ENCODE results near the gene ZNF473.

ZNF473 gene

GRCh38 chr19:50047671-50048070, 21.9 kb downstream of the ZNF473 start:
- TF ChIP-seq, protein P1, sequence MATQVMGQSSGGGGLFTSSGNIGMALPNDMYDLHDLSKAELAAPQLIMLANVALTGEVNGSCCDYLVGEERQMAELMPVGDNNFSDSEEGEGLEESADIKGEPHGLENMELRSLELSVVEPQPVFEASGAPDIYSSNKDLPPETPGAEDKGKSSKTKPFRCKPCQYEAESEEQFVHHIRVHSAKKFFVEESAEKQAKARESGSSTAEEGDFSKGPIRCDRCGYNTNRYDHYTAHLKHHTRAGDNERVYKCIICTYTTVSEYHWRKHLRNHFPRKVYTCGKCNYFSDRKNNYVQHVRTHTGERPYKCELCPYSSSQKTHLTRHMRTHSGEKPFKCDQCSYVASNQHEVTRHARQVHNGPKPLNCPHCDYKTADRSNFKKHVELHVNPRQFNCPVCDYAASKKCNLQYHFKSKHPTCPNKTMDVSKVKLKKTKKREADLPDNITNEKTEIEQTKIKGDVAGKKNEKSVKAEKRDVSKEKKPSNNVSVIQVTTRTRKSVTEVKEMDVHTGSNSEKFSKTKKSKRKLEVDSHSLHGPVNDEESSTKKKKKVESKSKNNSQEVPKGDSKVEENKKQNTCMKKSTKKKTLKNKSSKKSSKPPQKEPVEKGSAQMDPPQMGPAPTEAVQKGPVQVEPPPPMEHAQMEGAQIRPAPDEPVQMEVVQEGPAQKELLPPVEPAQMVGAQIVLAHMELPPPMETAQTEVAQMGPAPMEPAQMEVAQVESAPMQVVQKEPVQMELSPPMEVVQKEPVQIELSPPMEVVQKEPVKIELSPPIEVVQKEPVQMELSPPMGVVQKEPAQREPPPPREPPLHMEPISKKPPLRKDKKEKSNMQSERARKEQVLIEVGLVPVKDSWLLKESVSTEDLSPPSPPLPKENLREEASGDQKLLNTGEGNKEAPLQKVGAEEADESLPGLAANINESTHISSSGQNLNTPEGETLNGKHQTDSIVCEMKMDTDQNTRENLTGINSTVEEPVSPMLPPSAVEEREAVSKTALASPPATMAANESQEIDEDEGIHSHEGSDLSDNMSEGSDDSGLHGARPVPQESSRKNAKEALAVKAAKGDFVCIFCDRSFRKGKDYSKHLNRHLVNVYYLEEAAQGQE (IDR thresholded peaks at IDR 0.05; ENCODE audit: insufficient read depth in 1 of 2, low read depth in 2 of 2, low read length in 2 of 2): no peak
- TF ChIP-seq POLR2AphosphoS5 (IDR thresholded peaks at IDR 0.05; ENCODE audit: low read depth, low read length): no peak
- no peak for TF ChIP-seq FOXP2 (optimal IDR thresholded peaks at IDR 0.05; ENCODE audit: borderline replicate concordance, extremely low read depth, extremely low read length, insufficient read depth)
- TF ChIP-seq SIN3A (IDR thresholded peaks at IDR 0.05; ENCODE audit: borderline replicate concordance, insufficient read depth, low read length): no peak
- no peak for TF ChIP-seq TAF1 (IDR thresholded peaks at IDR 0.05; ENCODE audit: borderline replicate concordance, insufficient read depth, low read length)

DNA sequence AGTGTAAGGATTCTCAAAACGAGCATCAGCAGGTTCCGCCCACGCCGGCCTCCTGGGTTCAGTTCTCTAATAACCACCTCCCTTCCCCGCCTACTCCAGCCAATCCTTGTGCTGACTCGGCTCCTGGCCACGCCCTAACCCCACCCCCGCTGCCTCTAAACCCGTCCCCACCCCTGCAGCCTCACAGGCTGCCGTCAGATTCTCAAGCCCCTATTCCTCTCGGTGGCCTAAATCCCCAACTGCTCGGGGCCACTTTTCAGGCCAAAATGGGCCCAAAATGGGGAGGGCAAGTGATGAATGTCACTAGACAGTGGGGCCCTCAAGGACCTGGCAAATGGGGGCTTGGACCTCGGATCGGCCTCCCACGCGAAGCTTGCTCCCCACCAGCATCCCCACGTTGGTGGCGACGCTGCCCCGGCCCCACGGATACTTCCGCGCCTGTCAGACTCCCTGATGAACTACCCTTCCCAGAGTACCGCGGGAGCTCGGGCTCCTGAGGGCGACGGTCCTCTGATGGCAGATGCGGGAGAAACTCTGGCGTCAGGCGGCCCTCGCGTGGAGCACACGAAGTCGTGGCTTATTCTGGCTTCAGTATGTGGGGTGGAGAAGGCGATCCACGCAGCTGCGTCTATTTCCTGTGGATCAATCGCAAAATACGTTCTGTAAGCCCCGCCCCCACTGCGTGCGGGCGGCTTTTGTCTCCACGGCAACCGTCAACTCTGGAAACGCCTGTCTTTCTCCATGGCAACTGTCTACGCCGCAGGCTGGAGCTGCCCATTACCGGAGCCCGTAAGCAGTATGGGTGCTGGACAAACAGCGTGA, 24.8 kb downstream of the ZNF473 start:
- TF ChIP-seq POLR2AphosphoS5 (IDR thresholded peaks at IDR 0.05; ENCODE audit: low read depth, low read length) (no peak), TAF1 (IDR thresholded peaks at IDR 0.05; ENCODE audit: borderline replicate concordance, insufficient read depth, low read length) (no peak), SIN3A (IDR thresholded peaks at IDR 0.05; ENCODE audit: borderline replicate concordance, insufficient read depth, low read length) (no peak), FOXP2 (optimal IDR thresholded peaks at IDR 0.05; ENCODE audit: borderline replicate concordance, extremely low read depth, extremely low read length, insufficient read depth) (no peak)
- TF ChIP-seq, protein P1 (IDR thresholded peaks at IDR 0.05; ENCODE audit: insufficient read depth in 1 of 2, low read depth in 2 of 2, low read length in 2 of 2): no peak

GRCh38 chr19:50051964-50052363, 26.2 kb downstream of the ZNF473 start:
- no peak for TF ChIP-seq SIN3A (IDR thresholded peaks at IDR 0.05; ENCODE audit: borderline replicate concordance, insufficient read depth, low read length)
- TF ChIP-seq POLR2AphosphoS5 (IDR thresholded peaks at IDR 0.05; ENCODE audit: low read depth, low read length): no peak
- TF ChIP-seq FOXP2 (optimal IDR thresholded peaks at IDR 0.05; ENCODE audit: borderline replicate concordance, extremely low read depth, extremely low read length, insufficient read depth): no peak
- no peak for TF ChIP-seq TAF1 (IDR thresholded peaks at IDR 0.05; ENCODE audit: borderline replicate concordance, insufficient read depth, low read length)
- TF ChIP-seq, protein P1 (IDR thresholded peaks at IDR 0.05; ENCODE audit: insufficient read depth in 1 of 2, low read depth in 2 of 2, low read length in 2 of 2): no peak

GRCh38 chr19:50053119-50053518, 27.3 kb downstream of the ZNF473 start:
- TF ChIP-seq POLR2AphosphoS5 (IDR thresholded peaks at IDR 0.05; ENCODE audit: low read depth, low read length): no peak

GRCh38 chr19:50058425-50058824, 32.6 kb downstream of the ZNF473 start:
- TF ChIP-seq FOXP2 (optimal IDR thresholded peaks at IDR 0.05; ENCODE audit: borderline replicate concordance, extremely low read depth, extremely low read length, insufficient read depth) (no peak), TAF1 (IDR thresholded peaks at IDR 0.05; ENCODE audit: borderline replicate concordance, insufficient read depth, low read length) (no peak), POLR2AphosphoS5 (IDR thresholded peaks at IDR 0.05; ENCODE audit: low read depth, low read length) (no peak), SIN3A (IDR thresholded peaks at IDR 0.05; ENCODE audit: borderline replicate concordance, insufficient read depth, low read length) (no peak)
- TF ChIP-seq, protein P1 (IDR thresholded peaks at IDR 0.05; ENCODE audit: insufficient read depth in 1 of 2, low read depth in 2 of 2, low read length in 2 of 2): no peak
